Kidney tubule cell (primary cell): ENCODE results near the gene OR8K3.

Source experiments
- DNase-seq: peaks from one replicate; pipeline ENCODE4 v3.0.0-alpha.2; 2018; ENCODE audit warnings: low spot score

OR8K3 gene

GRCh38 chr11:56314844-56315243 is at the start of gene OR8K3:
OR8K3 (plus strand) TSS chr11:56315144; CDS start chr11:56318307, 3,163 bp downstream.
- DNase-seq = no peak

- no peak for DNase-seq
Measured at GRCh38 chr11:56271092-56271491, 43.9 kb upstream of the OR8K3 start.

- DNase-seq = no peak
Measured at GRCh38 chr11:56273854-56274253, 41.1 kb upstream of the OR8K3 start, which contains the start of gene OR5T1. OR5T1 (plus strand) TSS chr11:56274154; CDS start chr11:56275639, 1,485 bp downstream.

GRCh38 chr11:56292154-56292553 is 22.8 kb upstream of the OR8K3 start, which contains the start of gene OR8H1:
OR8H1 (minus strand) TSS chr11:56292254; CDS start chr11:56291062, 1,192 bp downstream.
- no peak for DNase-seq

- DNase-seq = no peak
Measured at GRCh38 chr11:56296898-56297297, 18.0 kb upstream of the OR8K3 start.

GRCh38 chr11:56307836-56308235 is 7.1 kb upstream of the OR8K3 start:
- no peak for DNase-seq

- DNase-seq = no peak
Measured at GRCh38 chr11:56331861-56332491, 17.0 kb downstream of the OR8K3 start.

- DNase-seq = no peak
Measured at GRCh38 chr11:56333156-56333555, 18.2 kb downstream of the OR8K3 start.

GRCh38 chr11:56340289-56340688 is 25.3 kb downstream of the OR8K3 start:
- no peak for DNase-seq

- no peak for DNase-seq
Measured at GRCh38 chr11:56345739-56346138, 30.8 kb downstream of the OR8K3 start, which contains the start of gene OR8K1. OR8K1 (plus strand) TSS chr11:56346039; CDS start chr11:56346039, 0 bp downstream.

- no peak for DNase-seq
Measured at GRCh38 chr11:56353991-56354390, 39.0 kb downstream of the OR8K3 start, which contains the start of gene OR8J1. OR8J1 (plus strand) TSS chr11:56354291; CDS start chr11:56360247, 5,956 bp downstream.
